Measurements from ENCODE around the gene FAM25G.

The FAM25G gene

GRCh38 chr10:47438857-47439474, 52.5 kb downstream of the FAM25G start (continued):
- no peak for TF ChIP-seq ZNF398 (tag by site-specific recombination; IDR thresholded peaks at IDR 0.05)
- peak; percentile 79 for TF ChIP-seq ZNF549 (tag by site-specific recombination; IDR thresholded peaks at IDR 0.05)
- TF ChIP-seq OSR2 (tag by site-specific recombination; IDR thresholded peaks at IDR 0.05): peak; percentile 51; the same call in 1 of the 2 replicates
